ENCODE measurements around the gene PTPRM. TPM values are rescaled to one million over a fixed set of nuclear protein-coding genes. Genes with fewer than 3 reads are reported as not detected.

The PTPRM gene
- total RNA-seq, 1 experiment from 2014 or later = 6.2 TPM

DNA sequence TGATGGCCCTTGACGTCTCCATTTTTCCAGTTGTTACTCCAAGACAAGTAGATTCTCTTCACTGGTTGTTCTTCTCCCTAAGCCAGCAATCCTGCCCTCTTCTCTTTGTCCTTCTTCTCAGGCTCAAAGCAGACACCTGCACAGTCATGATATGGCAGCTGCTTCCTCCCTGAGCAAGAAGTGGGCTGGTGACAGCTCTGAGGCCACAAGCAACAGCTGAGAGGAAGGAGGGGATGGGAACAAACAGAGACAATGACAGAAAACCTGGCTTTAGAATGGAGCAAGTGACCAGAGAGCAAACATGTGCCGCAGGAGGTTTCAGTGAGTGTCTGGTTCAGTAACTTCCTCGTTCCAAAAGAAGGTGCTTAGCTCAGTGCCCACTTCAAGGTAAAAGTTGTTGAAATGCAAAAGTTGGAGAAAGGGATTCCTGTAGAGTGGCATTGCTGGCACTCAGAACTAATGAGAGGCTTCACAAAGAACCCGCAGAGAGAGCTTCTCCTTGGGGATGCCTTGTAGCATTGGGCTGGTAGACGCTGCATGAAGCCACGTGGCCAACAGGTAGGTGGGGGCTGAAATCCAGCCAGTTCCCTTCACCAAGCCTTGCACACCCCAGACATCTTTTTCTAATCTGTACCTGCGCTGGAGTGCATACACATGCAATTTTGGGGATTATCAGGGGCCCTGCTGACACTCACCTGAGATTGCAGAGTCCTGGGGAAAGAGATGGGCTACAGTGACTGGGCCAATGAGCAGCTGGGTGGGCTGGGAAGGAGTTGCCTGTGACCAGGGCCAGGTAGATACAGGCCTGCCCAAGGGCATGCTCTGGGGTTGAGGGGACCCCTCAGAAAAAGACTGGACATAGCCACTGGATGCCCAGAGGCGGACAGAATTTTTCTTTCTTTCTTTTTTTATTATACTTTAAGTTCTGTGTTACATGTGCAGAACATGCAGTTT lies 888.8 kb downstream of the PTPRM start:
- no peak overlapping the region for H2BK5ac ChIP-seq (ENCODE audit: insufficient read length, low read length)
- no peak overlapping the region for H2BK15ac ChIP-seq (ENCODE audit: low read depth, low read length)
- H3T11ph ChIP-seq (ENCODE audit: low read length) = no peak overlapping the region
- H3K36me3 Mint-ChIP-seq (ENCODE audit: insufficient read depth in 1 of 3, low read depth in 3 of 3) = peaks cover 0 to under 1% (median 0%) of the 10 kb centered on the region in 3 experiments; a peak in 3 of 7 replicates
- H4K20me1 ChIP-seq (ENCODE audit: control insufficient read depth, insufficient read depth, insufficient read length) = no peaks in the 10 kb centered on the region
- no peaks in the 10 kb centered on the region for H3K27me3 Mint-ChIP-seq (ENCODE audit: low read depth)
- H3K27ac Mint-ChIP-seq = no peak overlapping the region
- H3K4me1 ChIP-seq (ENCODE audit: insufficient read depth, low read length) = no peaks in the 10 kb centered on the region
- DNase-seq = no peak
- no peak overlapping the region for H3K4ac ChIP-seq (ENCODE audit: low read depth, low read length)
- H3K79me1 ChIP-seq (ENCODE audit: insufficient read depth, low read depth, low read length, poor library complexity, severe bottlenecking) = no peaks in the 10 kb centered on the region
- WGBS (ENCODE audit: extremely low coverage, insufficient read length, low lambda C conversion rate) = no CpG with 5 or more reads among the region's 8 CpGs
- no peak overlapping the region for H3K4me2 ChIP-seq (ENCODE audit: insufficient read depth, insufficient read length, low read length)
- no peak overlapping the region for H3K56ac ChIP-seq (ENCODE audit: insufficient read length, low read depth, low read length)
- no peak overlapping the region for H2BK12ac ChIP-seq (ENCODE audit: insufficient read length, low read depth, low read length)
- H2AK5ac ChIP-seq (ENCODE audit: insufficient read length, low read length) = no peak overlapping the region
- no peak overlapping the region for H3K23ac ChIP-seq (ENCODE audit: insufficient read length, low read depth, low read length)
- H3K79me2 ChIP-seq (ENCODE audit: insufficient read depth, low read length) = no peaks in the 10 kb centered on the region
- H3K9me3 Mint-ChIP-seq = peaks cover under 1 to 9% of the 10 kb centered on the region in 2 experiments; a peak in 4 of 5 replicates
- H3K14ac ChIP-seq (ENCODE audit: insufficient read depth, low read length) = no peak overlapping the region
- no peak overlapping the region for H3K18ac ChIP-seq (ENCODE audit: insufficient read length, low read depth, low read length)
- no peak overlapping the region for H3K4me3 Mint-ChIP-seq
- no peak overlapping the region for H4K5ac ChIP-seq (ENCODE audit: insufficient read length, low read depth, low read length)
- H3K27ac ChIP-seq (ENCODE audit: insufficient read length, low read depth, low read length) = no peak overlapping the region
- no peaks in the 10 kb centered on the region for H3K27me3 ChIP-seq (ENCODE audit: insufficient read depth, low read length)
- no peak overlapping the region for H4K8ac ChIP-seq (replicated peaks; ENCODE audit: insufficient read length, low read depth, low read length)
- TF ChIP-seq, protein P1, sequence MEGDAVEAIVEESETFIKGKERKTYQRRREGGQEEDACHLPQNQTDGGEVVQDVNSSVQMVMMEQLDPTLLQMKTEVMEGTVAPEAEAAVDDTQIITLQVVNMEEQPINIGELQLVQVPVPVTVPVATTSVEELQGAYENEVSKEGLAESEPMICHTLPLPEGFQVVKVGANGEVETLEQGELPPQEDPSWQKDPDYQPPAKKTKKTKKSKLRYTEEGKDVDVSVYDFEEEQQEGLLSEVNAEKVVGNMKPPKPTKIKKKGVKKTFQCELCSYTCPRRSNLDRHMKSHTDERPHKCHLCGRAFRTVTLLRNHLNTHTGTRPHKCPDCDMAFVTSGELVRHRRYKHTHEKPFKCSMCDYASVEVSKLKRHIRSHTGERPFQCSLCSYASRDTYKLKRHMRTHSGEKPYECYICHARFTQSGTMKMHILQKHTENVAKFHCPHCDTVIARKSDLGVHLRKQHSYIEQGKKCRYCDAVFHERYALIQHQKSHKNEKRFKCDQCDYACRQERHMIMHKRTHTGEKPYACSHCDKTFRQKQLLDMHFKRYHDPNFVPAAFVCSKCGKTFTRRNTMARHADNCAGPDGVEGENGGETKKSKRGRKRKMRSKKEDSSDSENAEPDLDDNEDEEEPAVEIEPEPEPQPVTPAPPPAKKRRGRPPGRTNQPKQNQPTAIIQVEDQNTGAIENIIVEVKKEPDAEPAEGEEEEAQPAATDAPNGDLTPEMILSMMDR (conservative IDR thresholded peaks at IDR 0.05) = no peak
- H3K4me1 Mint-ChIP-seq = no peaks in the 10 kb centered on the region
- H3K9me3 ChIP-seq (ENCODE audit: control insufficient read depth, low read depth, low read length) = no peaks in the 10 kb centered on the region
- H4K91ac ChIP-seq (ENCODE audit: insufficient read length, low read depth, low read length) = no peak overlapping the region
- no peak overlapping the region for H2AFZ ChIP-seq (ENCODE audit: low read length)
- H2BK20ac ChIP-seq (ENCODE audit: low read depth, low read length, poor library complexity, severe bottlenecking) = no peak overlapping the region
- no peak overlapping the region for H2BK120ac ChIP-seq (ENCODE audit: low read depth, low read length, poor library complexity, severe bottlenecking)
- H3K9ac ChIP-seq (ENCODE audit: extremely low read depth, insufficient read length, low read length) = no peak overlapping the region
- no peaks in the 10 kb centered on the region for H3K23me2 ChIP-seq (ENCODE audit: insufficient read length, low read depth, low read length, poor library complexity, severe bottlenecking)
